ENCODE data around the gene NOX3.
"Not testable (repeated sequence)": the region's sequence is repeated elsewhere in the genome, so short reads cannot be mapped to it uniquely, and the experiment has no call there.

The NOX3 gene

GRCh38 chr6:155468543-155468942, 12.9 kb upstream of the NOX3 start:
- DNase-seq (ENCODE audit: low read depth in 2 of 2): not testable (repeated sequence)

- no peak for DNase-seq (ENCODE audit: low read depth in 2 of 2)
These were observed 10.9 kb upstream of the NOX3 start for GRCh38 chr6:155466539-155466938.

GRCh38 chr6:155461556-155461955, 5.9 kb upstream of the NOX3 start:
- no peak for DNase-seq (ENCODE audit: low read depth in 2 of 2)

- DNase-seq (ENCODE audit: low read depth in 2 of 2): no peak
These were observed 1.2 kb downstream of the NOX3 start for GRCh38 chr6:155454471-155454870.

DNA sequence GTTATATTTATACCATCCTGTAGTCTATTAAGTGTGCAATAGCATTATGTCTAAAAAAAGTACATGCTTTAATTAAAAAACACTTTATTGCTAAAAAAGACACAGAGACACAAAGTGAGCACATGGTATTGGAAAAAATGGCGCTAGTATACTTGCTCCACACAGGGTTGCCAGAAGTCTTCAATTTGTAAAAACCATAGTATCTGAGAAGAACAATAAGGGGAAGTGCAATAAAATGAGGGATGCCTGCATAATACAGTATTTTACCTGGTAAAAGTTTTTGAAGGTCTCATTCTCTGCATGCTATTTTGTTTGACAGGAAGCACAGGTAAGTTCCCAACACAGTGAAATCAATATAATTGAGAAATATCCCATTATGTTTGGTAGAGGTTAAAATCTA, 1.6 kb downstream of the NOX3 start:
- no peak for DNase-seq (ENCODE audit: low read depth in 2 of 2)

GRCh38 chr6:155452576-155452975, 3.1 kb downstream of the NOX3 start:
- no peak for DNase-seq (ENCODE audit: low read depth in 2 of 2)

DNA sequence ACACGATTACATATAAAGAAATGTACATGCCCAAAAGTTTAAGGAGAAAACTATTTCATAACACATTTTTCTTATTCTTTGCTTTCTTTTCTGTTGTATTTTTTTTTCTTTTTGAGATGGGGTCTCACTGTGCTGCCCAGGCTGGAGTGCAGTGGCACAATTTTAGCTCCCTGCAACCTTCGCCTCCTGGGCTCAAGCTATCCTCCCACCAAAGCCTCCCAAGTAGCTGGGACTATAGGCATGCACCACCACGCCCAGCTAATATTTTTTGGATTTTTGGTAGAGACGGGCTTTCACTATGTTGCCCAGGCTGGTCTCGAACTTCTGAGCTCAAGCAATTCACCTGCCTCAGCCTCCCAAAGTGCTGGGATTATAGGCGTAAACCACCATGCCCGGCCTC, 4.1 kb downstream of the NOX3 start:
- not testable (repeated sequence) for DNase-seq (ENCODE audit: low read depth in 2 of 2)

DNA sequence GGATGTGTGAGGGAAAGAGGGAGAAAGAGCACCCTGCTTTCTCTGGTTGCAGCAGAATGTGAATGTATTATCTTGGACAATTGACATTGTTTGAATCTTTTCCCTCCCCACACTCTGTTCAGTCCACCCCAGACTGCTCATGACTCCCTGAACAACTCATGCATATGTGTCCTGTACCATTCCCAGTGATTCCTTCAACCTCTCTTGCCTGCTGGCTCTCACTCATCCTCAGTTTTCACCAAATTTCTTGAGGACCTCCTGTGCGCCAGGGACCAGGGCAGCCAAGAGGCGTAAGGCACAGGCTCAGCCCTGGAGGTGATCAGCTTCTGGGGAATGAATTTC, 5.4 kb downstream of the NOX3 start:
- DNase-seq (ENCODE audit: low read depth in 2 of 2): no peak

GRCh38 chr6:155449450-155450239, 6.0 kb downstream of the NOX3 start:
- no peak for DNase-seq (ENCODE audit: low read depth in 2 of 2)

DNA sequence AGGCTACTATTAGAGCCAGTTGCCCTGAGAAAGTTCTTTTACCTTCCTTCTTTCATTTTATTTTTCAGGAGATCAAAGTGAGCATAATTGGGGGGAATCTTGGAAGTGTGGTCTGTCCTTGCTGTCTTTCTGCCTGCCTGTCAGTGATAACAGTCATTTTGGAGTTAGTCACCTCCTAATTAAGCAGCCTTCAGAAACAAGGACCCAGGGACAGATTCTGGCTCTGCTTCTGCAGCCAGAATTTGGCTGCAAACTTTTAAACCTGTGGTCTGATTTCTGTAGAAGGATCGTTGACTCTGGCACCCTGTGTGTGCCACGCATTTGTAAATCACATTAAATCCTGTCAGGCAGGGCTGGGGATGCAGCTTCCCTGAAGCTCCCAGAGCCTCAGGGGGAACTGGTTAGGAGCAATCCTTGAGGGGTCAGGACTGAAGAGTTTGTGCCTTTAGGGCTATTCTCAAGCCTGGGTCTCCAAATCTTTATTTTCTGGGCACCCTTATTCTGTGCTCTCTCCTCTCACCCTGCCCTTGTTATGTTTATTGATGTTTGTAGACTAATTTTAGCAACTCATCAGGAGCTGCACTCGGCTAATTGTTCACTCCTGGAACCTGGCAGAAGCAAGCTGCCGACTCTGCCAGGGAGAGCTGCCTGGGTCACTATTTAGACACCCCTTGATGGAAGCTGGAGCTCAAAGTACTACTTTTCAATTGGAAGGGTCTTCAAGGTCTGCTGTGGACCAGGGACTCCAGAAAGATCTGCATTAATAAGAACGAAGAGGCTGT, 6.8 kb downstream of the NOX3 start:
- DNase-seq (ENCODE audit: low read depth in 2 of 2): no peak

DNA sequence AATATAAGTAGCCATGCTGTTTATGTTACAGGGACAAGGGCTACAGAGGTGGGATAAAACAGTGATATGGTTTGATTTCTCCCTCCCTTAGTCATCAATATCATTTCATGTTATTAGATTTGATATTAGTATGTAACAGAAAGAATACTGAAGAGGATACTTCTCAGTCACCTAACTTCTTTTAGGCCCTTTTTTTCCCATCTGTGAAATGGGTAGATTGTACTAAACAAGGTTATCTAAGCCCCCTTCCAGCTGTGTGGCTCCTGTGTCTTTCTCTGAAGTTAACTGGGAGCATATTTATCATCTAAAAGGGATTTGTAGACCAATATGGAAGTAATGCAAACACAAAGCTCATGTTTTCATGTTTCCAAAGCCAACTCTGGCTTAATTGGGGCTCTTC, 7.7 kb downstream of the NOX3 start:
- no peak for DNase-seq (ENCODE audit: low read depth in 2 of 2)

DNA sequence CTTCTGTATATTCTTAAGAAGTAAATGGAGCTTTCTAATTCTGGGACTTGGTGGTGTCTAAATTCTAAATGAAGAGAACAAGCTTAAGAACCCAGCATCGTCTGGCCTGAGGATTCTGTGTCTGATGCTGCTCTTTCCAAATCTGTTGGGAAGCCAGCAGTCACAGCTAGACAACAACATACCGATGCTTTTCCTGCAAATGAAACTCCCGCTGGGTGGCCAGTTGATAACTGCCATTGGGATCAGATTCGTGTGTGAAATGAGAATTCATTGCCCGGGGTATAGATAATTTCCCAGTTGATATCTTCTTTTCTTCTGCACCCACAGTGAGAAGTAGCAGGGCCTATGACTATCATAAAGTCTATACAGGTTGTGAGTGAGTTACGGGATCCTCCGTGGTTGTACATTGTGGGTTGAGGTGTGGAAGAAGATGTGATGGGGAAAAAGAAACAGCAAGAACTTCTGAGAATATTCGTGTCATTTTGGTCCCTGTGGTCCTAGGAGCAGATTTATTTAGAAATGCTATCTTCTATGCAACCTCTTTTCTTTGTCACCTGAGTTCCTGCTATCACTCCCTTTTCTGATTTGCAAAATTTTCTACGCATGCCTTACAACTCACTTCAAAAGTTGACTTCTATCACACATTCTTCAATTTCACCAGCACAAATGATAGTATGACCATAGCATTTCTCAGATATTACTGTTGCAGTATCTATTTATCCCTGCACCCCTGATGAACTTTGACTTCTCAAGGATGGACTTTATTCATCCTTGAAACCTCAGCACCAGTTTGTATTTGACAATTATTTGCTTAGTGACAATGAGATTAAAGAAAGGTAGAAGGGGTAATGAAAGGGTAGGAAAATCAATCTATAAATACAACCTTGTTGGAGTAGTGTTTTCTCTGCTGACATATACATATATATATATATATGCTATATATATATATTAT, 10.4 kb downstream of the NOX3 start:
- no peak for DNase-seq (ENCODE audit: low read depth in 2 of 2)

- no peak for DNase-seq (ENCODE audit: low read depth in 2 of 2)
These were observed 11.3 kb downstream of the NOX3 start for GRCh38 chr6:155444120-155444917.

- DNase-seq (ENCODE audit: low read depth in 2 of 2): no peak
These were observed 12.5 kb downstream of the NOX3 start for GRCh38 chr6:155443168-155443567.

GRCh38 chr6:155442562-155442961, 13.1 kb downstream of the NOX3 start:
- DNase-seq (ENCODE audit: low read depth in 2 of 2): no peak

DNA sequence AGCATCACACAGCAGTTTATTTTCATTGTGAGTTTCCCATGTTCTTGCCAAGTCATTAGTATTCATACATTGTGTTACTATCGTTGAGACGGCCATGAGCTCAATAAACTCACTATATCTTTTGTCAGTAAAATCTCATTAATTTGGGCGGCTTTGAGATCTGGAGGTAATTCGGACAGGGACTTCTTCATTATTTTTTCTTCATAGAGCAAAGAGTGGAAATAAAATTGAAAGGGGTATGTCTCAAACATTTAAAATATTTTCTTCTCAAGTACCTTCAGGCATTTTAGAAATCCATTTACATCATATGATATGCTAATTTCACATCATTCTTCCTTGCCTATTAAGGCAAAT, 14.6 kb downstream of the NOX3 start:
- no peak for DNase-seq (ENCODE audit: low read depth in 2 of 2)

- DNase-seq (ENCODE audit: low read depth in 2 of 2): no peak
These were observed 15.1 kb downstream of the NOX3 start for GRCh38 chr6:155440398-155441111.

GRCh38 chr6:155439376-155439775, 16.3 kb downstream of the NOX3 start:
- DNase-seq (ENCODE audit: low read depth in 2 of 2): no peak

- DNase-seq (ENCODE audit: low read depth in 2 of 2): no peak
These were observed 18.5 kb downstream of the NOX3 start for GRCh38 chr6:155436981-155437749.

DNA sequence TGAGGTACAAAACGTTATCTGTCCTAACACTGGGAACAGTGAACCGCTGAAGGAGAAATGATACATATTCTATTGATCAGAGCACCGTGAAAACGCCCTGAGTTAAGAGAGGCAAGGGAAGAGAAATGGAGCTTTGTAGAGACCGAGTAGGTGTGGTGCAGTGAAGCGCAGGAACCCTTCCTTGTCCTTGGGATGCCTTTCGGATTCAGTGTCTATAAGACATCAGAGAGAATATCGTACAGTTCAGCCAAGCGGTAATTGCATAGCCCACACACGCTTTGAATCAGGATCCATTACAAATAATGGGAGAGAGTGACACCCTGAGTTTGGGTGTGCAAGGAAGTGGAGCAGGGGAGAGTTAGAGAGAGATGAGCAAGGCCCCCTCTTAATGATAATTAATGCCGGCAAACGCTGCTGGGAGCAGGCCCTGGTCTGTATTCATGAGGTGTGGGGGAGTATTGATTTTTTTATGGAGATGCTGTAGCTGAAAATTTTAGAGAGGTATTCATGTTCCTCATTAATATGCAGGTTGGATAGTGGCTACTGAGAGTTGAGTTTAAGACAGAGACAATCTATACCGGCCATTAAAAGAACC, 20.7 kb downstream of the NOX3 start:
- no peak for DNase-seq (ENCODE audit: low read depth in 2 of 2)

Measured in stimulated activated CD4-positive, alpha-beta T cell treated with anti-CD3 and anti-CD28 coated beads, Interleukin-1b, Interleukin-23, amount 100 ng/mL, for 4 hours (primary cell).